ENCODE data around the gene PPL.

PPL gene

DNA sequence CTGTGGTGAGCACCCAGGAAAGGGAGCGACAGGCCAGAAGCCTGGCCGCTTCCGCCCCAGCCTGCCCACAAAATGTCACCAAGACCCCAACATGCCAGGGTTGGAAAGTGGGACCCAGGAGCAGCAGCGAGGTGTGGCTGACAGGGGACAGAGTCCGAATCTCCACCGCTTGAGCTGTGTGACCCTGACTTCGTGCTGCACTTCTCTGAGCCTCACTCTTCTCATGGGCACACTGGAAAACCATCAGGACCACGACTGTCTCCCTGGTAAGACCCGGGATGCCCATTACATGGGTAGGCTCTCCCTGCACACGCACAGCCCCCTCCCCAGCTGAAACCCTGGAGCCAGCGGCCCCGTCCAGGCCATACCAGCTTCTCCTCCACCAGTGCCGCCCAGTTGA is 34.9 kb downstream of the PPL start:
- H3K27me3 ChIP-seq (ENCODE audit: insufficient read depth, low read length) = peaks cover 8% of the 10 kb centered on the region; the same call in 1 of the 2 replicates
- no peaks in the 10 kb centered on the region for H3K9me2 ChIP-seq (ENCODE audit: low read depth, low read length)
- no peaks in the 10 kb centered on the region for H3F3A ChIP-seq (ENCODE audit: insufficient read depth, low read length)
- no peaks in the 10 kb centered on the region; the same call in 1 of the 2 replicates for H3K36me3 ChIP-seq (ENCODE audit: insufficient read depth, low read length)
- TF ChIP-seq, protein P1, sequence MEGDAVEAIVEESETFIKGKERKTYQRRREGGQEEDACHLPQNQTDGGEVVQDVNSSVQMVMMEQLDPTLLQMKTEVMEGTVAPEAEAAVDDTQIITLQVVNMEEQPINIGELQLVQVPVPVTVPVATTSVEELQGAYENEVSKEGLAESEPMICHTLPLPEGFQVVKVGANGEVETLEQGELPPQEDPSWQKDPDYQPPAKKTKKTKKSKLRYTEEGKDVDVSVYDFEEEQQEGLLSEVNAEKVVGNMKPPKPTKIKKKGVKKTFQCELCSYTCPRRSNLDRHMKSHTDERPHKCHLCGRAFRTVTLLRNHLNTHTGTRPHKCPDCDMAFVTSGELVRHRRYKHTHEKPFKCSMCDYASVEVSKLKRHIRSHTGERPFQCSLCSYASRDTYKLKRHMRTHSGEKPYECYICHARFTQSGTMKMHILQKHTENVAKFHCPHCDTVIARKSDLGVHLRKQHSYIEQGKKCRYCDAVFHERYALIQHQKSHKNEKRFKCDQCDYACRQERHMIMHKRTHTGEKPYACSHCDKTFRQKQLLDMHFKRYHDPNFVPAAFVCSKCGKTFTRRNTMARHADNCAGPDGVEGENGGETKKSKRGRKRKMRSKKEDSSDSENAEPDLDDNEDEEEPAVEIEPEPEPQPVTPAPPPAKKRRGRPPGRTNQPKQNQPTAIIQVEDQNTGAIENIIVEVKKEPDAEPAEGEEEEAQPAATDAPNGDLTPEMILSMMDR (IDR thresholded peaks at IDR 0.05; ENCODE audit: low read length) = no peak
- no peak for TF ChIP-seq EZH2 (IDR thresholded peaks at IDR 0.05; ENCODE audit: borderline replicate concordance, low read length)
- no peak overlapping the region for H3K9ac ChIP-seq (ENCODE audit: low read length)
- H4K20me1 ChIP-seq (ENCODE audit: insufficient read depth, low read length) = no peaks in the 10 kb centered on the region
- no peak overlapping the region for H3K4me3 ChIP-seq (ENCODE audit: low read depth, low read length, poor library complexity, severe bottlenecking)
- no peak overlapping the region for H3K27ac ChIP-seq (ENCODE audit: low read depth, low read length, poor library complexity, severe bottlenecking)
- H2AFZ ChIP-seq (ENCODE audit: low read length) = no peak overlapping the region
- H3K4me2 ChIP-seq (ENCODE audit: low read length) = no peak overlapping the region
- no peaks in the 10 kb centered on the region for H3K9me3 ChIP-seq (ENCODE audit: low read length)
- no peaks in the 10 kb centered on the region for H3K79me2 ChIP-seq (ENCODE audit: insufficient read depth, low read length)
- no peaks in the 10 kb centered on the region for H3K4me1 ChIP-seq (ENCODE audit: insufficient read depth, low read length, severe bottlenecking)

DNA sequence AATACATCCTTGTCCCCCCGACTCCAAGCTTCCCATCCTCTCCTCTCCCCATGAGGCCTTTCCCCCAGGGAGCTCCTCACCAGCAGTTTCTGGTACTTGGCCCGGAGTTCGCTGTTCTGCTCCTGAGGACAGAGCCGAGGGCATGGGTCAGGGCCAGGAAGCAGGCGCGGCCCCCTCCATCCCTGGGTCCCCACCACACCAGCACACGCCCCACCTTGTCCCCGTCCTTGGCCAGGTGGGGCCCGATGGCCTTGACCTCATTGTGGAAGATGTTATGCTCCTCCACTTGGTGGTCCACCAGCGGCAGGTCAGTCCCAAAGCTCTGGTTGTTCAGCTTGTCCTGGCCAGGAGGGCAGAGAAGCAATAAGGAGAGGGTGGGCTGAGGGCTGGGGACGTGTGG is 36.2 kb downstream of the PPL start:
- Histone ChIP-seq H3K9me2 (ENCODE audit: low read depth, low read length) (no peaks in the 10 kb centered on the region), H3F3A (ENCODE audit: insufficient read depth, low read length) (no peaks in the 10 kb centered on the region), H3K4me1 (ENCODE audit: insufficient read depth, low read length, severe bottlenecking) (no peaks in the 10 kb centered on the region), H3K4me3 (ENCODE audit: low read depth, low read length, poor library complexity, severe bottlenecking) (no peak overlapping the region), H2AFZ (ENCODE audit: low read length) (no peak overlapping the region), H4K20me1 (ENCODE audit: insufficient read depth, low read length) (no peaks in the 10 kb centered on the region), H3K27ac (ENCODE audit: low read depth, low read length, poor library complexity, severe bottlenecking) (no peak overlapping the region), H3K4me2 (ENCODE audit: low read length) (no peak overlapping the region), H3K27me3 (ENCODE audit: insufficient read depth, low read length) (peaks cover 8% of the 10 kb centered on the region; the same call in 1 of the 2 replicates), H3K36me3 (ENCODE audit: insufficient read depth, low read length) (no peaks in the 10 kb centered on the region; the same call in 1 of the 2 replicates), H3K9me3 (ENCODE audit: low read length) (no peaks in the 10 kb centered on the region), H3K9ac (ENCODE audit: low read length) (no peak overlapping the region), H3K79me2 (ENCODE audit: insufficient read depth, low read length) (no peaks in the 10 kb centered on the region)
- TF ChIP-seq, protein P1 (IDR thresholded peaks at IDR 0.05; ENCODE audit: low read length) = no peak
- TF ChIP-seq EZH2 (IDR thresholded peaks at IDR 0.05; ENCODE audit: borderline replicate concordance, low read length) = no peak

DNA sequence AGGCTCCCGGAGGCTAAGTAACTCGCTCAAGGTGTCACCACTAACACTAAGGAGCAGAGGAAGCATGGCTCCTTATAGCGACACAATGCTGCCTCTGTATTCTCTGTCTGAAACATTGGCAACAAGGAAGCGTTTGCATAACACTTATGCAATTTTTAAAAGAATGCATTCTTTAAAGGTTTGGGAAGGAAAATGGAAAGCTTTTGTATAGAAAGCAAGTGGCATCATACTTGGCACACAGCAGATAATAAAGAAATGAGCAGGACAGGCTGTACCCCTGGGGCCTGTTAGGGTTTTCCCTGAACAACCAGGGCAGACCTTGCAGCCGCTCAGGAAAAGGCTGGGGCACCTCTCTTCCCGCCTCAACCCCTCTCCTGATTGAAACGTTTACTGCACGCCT is 36.9 kb downstream of the PPL start:
- Histone ChIP-seq H2AFZ (ENCODE audit: low read length) (no peak overlapping the region), H3K4me3 (ENCODE audit: low read depth, low read length, poor library complexity, severe bottlenecking) (no peak overlapping the region), H3K27me3 (ENCODE audit: insufficient read depth, low read length) (peaks cover 5% of the 10 kb centered on the region; the same call in 1 of the 2 replicates), H3K27ac (ENCODE audit: low read depth, low read length, poor library complexity, severe bottlenecking) (no peak overlapping the region), H3K9me3 (ENCODE audit: low read length) (no peaks in the 10 kb centered on the region), H3K9me2 (ENCODE audit: low read depth, low read length) (no peaks in the 10 kb centered on the region), H3K36me3 (ENCODE audit: insufficient read depth, low read length) (no peaks in the 10 kb centered on the region; the same call in 1 of the 2 replicates), H4K20me1 (ENCODE audit: insufficient read depth, low read length) (no peaks in the 10 kb centered on the region), H3F3A (ENCODE audit: insufficient read depth, low read length) (no peaks in the 10 kb centered on the region), H3K4me1 (ENCODE audit: insufficient read depth, low read length, severe bottlenecking) (no peaks in the 10 kb centered on the region), H3K9ac (ENCODE audit: low read length) (no peak overlapping the region), H3K4me2 (ENCODE audit: low read length) (no peak overlapping the region), H3K79me2 (ENCODE audit: insufficient read depth, low read length) (no peaks in the 10 kb centered on the region)
- TF ChIP-seq, protein P1 (IDR thresholded peaks at IDR 0.05; ENCODE audit: low read length) = no peak

Measured in OCI-LY1 (cell line).